Duodenal mucosa (tissue), 2 donors: Measurements from ENCODE around the gene RASGRF2.

ENCODE experiments used
- H3K27ac ChIP-seq: one replicate; pipeline ENCODE4 v1.7.0; 2013; ENCODE audit warnings: low read depth, low read length
- H3K27me3 ChIP-seq, 2 donors: one replicate each; pipeline ENCODE4 v1.7.0; 2013; ENCODE audit warnings: low read length in 2 of 2, control low read depth in 1 of 2; ENCODE audit not compliant: insufficient read depth in 2 of 2, control insufficient read depth in 1 of 2
- H3K36me3 ChIP-seq, 2 donors: one replicate each; pipeline ENCODE4 v1.7.0; 2013; ENCODE audit warnings: low read length in 2 of 2, control low read depth in 1 of 2; ENCODE audit not compliant: insufficient read depth in 2 of 2, control insufficient read depth in 1 of 2
- H3K4me1 ChIP-seq, 2 donors: one replicate each; pipeline ENCODE4 v1.7.0; 2013; ENCODE audit warnings: low read length in 2 of 2, control low read depth in 1 of 2; ENCODE audit not compliant: insufficient read depth in 2 of 2, control insufficient read depth in 1 of 2
- H3K4me3 ChIP-seq, 2 donors: one replicate each; pipeline ENCODE4 v1.7.0; 2013; ENCODE audit warnings: low read length in 2 of 2, low read depth in 1 of 2
- H3K9ac ChIP-seq, 2 donors: one replicate each; pipeline ENCODE4 v1.7.0; 2013; ENCODE audit warnings: low read length in 2 of 2, low read depth in 1 of 2
- H3K9me3 ChIP-seq, 2 donors: one replicate each; pipeline ENCODE4 v1.7.0; 2013; ENCODE audit warnings: low read length in 2 of 2, control low read depth in 1 of 2; ENCODE audit not compliant: control insufficient read depth in 1 of 2

Gene RASGRF2

DNA sequence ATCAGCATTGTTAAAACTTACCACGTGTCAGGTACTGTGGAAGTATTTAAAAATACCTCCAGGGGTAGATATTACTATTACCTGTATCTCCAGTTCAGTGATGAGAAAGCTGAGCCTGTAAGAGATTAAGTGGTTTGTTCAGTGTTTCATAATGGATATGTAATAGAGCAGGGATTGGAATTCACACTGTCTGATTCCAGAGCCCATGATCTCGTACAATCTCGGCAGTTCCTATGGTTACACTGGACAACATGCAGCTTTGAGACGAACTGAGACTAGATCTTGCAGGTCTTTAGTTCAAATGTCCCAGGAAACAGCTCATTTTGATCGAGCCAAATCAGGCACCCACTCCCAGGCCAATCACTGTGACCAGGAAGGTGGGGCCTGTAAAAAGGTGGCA lies 8.8 kb upstream of the RASGRF2 start:
- no peak overlapping the region for H3K9ac ChIP-seq
- peaks cover 0 to 1% of the 10 kb centered on the region in 2 donors for H3K9me3 ChIP-seq
- H3K4me3 ChIP-seq = no peak overlapping the region
- no peak overlapping the region for H3K27ac ChIP-seq
- no peaks in the 10 kb centered on the region for H3K36me3 ChIP-seq
- no peaks in the 10 kb centered on the region for H3K4me1 ChIP-seq
- H3K27me3 ChIP-seq = no peaks in the 10 kb centered on the region

DNA sequence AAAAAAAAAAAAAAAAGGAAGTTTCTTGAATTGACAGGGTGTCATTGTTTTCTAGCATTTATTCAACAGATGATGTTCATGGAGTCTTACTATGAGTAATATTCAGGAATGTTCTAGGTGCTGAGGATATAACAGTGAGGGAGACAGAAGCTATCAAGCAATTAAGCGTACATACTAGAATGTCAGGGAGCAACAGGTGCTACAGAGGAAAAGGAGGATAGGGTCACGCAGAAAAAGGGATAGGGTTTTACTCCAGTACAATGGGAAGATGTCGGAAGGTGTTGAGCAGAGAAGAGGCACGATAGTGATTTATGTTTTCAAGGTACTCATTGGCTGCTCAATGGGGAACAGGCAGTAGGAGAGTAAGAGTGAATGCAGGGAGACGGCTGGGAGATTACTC lies 6.6 kb upstream of the RASGRF2 start:
- Histone ChIP-seq H3K9me3 (no peaks in the 10 kb centered on the region), H3K36me3 (no peaks in the 10 kb centered on the region), H3K27me3 (peaks cover 0 to 4% of the 10 kb centered on the region in 2 donors), H3K4me3 (no peak overlapping the region), H3K4me1 (no peaks in the 10 kb centered on the region), H3K27ac (no peak overlapping the region), H3K9ac (no peak overlapping the region)

DNA sequence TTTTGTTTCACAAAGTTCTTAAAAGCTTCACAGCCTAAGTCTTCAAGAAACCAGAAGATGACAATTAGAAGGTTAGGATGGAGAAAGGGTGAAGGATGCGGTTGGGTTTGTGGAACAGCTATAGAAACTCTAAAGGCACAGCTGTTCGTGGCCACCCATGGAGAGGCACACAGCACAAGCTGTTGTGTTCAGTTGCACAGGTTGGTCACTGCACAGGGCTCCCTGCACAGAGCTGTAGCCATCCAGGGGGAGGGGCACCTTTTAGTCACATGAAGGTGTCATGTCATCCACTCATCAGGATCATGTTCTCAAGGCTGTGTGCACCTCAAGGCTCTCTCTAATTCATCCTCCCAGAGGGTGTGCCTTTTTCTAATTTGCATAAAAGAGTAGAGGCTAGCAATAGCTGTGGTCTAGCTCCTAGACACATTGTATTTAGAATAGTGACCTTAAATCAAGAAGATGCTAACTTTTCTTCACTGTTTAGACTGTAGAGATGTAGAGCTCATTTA lies 5.0 kb upstream of the RASGRF2 start:
- Histone ChIP-seq H3K4me3 (no peak overlapping the region), H3K36me3 (no peaks in the 10 kb centered on the region), H3K9ac (no peak overlapping the region), H3K27ac (no peak overlapping the region), H3K4me1 (peaks cover 0 to 5% of the 10 kb centered on the region in 2 donors), H3K27me3 (peaks cover 6 to 10% of the 10 kb centered on the region in 2 donors), H3K9me3 (no peaks in the 10 kb centered on the region)

DNA sequence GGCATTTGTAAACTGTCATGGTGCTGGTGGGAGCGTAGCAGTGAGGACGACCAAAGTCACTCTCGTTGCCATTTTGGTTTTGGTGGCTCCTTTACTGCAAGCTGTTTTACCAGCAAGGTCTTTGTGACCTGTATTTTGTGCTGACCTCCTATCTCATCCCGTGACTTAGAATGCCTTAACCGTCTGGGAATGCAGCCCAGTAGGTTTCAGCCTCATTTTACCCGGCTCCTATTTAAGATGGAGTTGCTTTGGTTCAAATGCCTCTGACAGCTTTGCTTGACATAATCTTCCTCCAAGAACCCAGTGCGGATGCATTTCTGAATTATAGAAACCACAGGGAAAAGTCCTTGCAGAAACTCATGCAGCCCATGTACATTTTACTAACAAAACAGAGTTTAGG lies 3.9 kb upstream of the RASGRF2 start:
- Histone ChIP-seq H3K4me1 (peaks cover 0 to 9% of the 10 kb centered on the region in 2 donors), H3K27ac (no peak overlapping the region), H3K36me3 (no peaks in the 10 kb centered on the region), H3K4me3 (no peak overlapping the region), H3K9me3 (no peaks in the 10 kb centered on the region), H3K27me3 (peaks cover 6 to 15% of the 10 kb centered on the region in 2 donors), H3K9ac (no peak overlapping the region)

DNA sequence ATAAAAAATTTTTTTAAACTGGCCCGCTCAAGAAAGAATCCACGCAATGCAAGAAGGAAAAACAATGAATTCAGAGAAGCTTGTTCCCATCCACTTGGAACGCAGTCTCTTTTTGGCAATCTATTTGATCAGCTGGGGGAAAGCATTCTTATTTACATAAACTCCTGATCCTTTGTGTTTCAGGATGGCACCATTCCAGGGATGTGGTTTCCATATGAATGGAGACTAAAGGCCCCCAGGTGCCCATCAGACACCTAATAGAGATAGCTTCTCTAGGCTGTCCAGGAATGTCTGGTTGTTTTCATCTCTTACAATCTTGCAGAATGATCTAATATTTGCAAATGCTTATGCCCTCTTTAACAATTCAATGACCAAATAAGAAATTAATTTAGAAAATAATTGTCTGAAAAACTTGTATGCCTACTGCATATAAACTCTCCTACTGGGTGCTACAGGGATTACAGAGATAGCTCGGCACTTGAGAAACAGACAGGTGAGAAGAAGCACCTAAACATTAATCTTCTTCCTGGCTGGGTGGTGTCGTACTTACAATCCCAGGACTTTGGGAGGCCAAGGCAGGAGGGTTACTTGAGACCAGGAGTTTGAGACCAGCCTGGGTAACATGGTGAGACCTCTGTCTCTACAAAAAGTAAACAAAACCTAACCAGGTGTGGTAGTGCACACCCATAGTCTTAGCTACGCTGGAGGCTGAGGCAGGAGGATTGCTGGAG lies 3.0 kb upstream of the RASGRF2 start:
- Histone ChIP-seq H3K9ac (no peak overlapping the region), H3K27me3 (peaks cover 6 to 15% of the 10 kb centered on the region in 2 donors), H3K4me3 (no peak overlapping the region), H3K27ac (no peak overlapping the region), H3K9me3 (no peaks in the 10 kb centered on the region), H3K4me1 (peaks cover 0 to 9% of the 10 kb centered on the region in 2 donors), H3K36me3 (no peaks in the 10 kb centered on the region)

DNA sequence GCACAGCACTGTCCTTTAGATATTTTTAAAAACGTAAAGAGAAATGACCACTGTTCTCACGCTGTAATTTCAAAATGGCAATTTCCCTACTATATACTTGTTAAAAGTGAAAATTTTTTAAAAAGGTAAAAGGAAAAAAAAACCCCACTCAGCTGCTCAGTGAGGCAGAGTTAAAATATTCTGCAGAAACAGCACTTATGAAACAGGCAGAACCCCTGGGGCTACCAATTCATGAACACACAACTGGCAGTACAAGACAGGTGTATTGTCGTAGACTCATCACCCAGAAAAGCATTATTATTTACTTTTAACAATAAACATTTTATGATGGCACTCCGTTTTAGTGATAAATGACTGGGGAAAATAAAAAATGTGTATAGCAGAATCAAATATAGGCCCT lies 1.5 kb upstream of the RASGRF2 start:
- no peaks in the 10 kb centered on the region for H3K36me3 ChIP-seq
- H3K27me3 ChIP-seq = peaks cover 6 to 15% of the 10 kb centered on the region in 2 donors
- H3K4me1 ChIP-seq = peaks cover 3 to 9% of the 10 kb centered on the region in 2 donors
- no peaks in the 10 kb centered on the region for H3K9me3 ChIP-seq
- no peak overlapping the region for H3K27ac ChIP-seq
- H3K9ac ChIP-seq = no peak overlapping the region
- no peak overlapping the region for H3K4me3 ChIP-seq

DNA sequence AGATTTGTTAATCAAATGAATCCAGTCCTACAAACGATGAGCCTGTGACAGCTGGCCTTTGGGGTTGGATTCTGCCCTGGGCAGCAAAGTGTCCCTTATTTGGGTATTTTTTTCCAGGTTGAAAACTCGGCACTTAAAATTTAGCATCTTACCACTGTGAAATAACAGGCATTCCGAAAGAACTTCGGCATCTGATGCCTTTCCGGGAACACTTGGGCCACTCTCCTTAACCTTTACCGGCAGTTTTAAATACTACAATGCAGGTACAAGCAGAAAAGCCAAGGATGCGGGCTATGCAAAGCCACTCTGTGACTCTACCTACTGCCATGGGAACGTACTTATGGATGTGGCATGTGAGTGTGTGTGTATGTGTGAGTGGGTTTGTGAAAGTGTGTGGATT lies 1.0 kb upstream of the RASGRF2 start:
- Histone ChIP-seq H3K27ac (no peak overlapping the region), H3K9ac (no peak overlapping the region), H3K27me3 (peaks cover 6 to 15% of the 10 kb centered on the region in 2 donors), H3K4me1 (peaks cover 8 to 9% of the 10 kb centered on the region in 2 donors), H3K36me3 (no peaks in the 10 kb centered on the region), H3K9me3 (no peaks in the 10 kb centered on the region), H3K4me3 (no peak overlapping the region)

DNA sequence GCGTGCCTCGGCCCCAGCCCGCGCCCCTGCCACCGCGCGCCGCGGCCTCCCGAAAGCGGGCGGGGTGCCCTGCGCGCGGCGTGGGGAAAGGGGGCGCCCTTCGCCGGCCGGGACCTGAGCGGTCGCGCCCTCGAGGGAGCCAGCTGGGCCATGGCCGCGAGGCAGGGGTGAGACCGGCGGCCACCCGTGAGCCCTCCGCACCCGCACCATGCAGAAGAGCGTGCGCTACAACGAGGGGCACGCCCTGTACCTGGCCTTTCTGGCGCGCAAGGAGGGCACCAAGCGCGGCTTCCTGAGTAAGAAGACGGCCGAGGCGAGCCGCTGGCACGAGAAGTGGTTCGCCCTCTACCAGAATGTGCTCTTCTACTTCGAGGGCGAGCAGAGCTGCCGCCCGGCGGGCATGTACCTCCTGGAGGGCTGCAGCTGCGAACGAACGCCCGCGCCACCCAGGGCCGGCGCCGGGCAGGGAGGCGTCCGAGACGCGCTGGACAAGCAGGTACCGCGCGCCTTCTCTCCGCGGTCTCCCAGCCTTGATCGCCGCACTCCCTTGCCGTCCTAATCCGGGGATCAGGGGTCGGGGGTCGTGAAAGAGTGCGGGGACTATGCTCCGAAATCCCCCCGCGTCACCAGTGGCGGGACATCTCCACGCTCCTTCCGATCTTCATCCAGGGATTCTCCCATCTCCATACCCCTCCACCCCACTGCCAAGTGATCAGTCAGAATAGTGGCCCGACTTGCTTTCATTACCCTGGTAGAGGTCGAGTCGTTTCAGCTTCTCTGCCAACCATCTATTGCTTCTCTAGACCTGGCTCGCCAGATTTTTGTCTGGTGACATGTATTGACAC lies 590 bp downstream of the RASGRF2 start:
- peak overlapping the region; percentile 27 for H3K27ac ChIP-seq
- peak overlapping the region; percentile 10 to 14 for H3K9ac ChIP-seq
- peaks cover 6 to 15% of the 10 kb centered on the region in 2 donors for H3K27me3 ChIP-seq

DNA sequence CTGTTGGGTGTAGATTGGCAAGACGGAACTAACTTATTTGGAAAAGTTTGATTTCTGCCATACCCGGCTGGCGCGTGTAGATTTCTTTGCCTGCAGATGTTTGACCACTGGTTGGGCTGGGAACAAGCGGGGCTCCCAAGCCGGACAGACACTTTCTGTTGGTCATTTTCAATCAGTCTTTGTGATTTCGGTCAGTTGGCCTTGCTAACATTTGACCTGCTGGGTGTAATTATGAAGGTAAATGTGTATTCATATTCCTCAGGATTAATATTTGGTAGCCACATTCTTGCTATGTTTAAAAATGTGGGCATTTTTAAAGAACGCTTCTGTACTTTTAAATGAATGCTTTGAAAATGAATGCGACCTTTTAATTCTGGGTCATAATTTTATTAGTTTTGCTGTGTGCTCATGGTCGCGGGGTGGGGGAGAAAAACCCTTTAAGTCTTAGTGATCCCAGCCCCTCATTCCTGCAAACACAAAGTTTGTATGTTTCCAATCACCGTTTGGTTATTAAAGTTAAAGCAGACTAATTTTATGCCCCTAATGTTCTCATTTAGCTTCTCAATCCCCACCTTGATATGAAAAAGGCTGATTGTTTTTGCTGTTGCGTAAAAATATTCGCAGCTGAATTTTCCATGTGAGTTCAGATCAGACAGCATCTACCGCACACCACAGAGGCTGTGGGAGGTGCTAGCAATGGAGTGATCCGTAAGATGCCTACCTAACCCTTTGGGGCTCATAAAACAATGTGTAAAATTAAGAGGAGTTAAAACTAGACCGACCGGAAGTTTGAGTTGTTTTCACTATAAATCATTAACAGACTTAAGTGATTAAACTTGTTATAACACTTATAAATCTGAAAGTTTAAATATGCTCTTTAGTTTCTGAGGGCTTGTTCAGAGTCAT lies 1.5 kb downstream of the RASGRF2 start:
- H3K9me3 ChIP-seq = no peaks in the 10 kb centered on the region
- peaks cover 9 to 15% of the 10 kb centered on the region in 2 donors for H3K4me1 ChIP-seq
- no peaks in the 10 kb centered on the region for H3K36me3 ChIP-seq
- H3K27ac ChIP-seq = peak overlapping the region; percentile 27
- H3K27me3 ChIP-seq = peaks cover 6 to 15% of the 10 kb centered on the region in 2 donors
- H3K9ac ChIP-seq = peak overlapping the region; percentile 10 to 14
- peak overlapping the region; percentile 75 to 77 for H3K4me3 ChIP-seq

More for the DNA sequence above, 590 bp downstream of the RASGRF2 start:
- H3K36me3 ChIP-seq = no peaks in the 10 kb centered on the region
- H3K4me1 ChIP-seq = peaks cover 9 to 15% of the 10 kb centered on the region in 2 donors
- H3K9me3 ChIP-seq = no peaks in the 10 kb centered on the region
- peak overlapping the region; percentile 75 to 77 for H3K4me3 ChIP-seq
